ENCODE measurements around the gene TBX4. TPM values are rescaled to one million over a fixed set of nuclear protein-coding genes. Genes with fewer than 3 reads are reported as not detected.
"Not testable (repeated sequence)": the region's sequence is repeated elsewhere in the genome, so short reads cannot be mapped to it uniquely, and the experiment has no call there.

TBX4 gene
- polyA plus RNA-seq, 4 donors, result 0.37 to 0.89 (median 0.60) TPM; not detected in 1

- no peak for DNase-seq (ENCODE audit: low read depth in 4 of 4, low spot score in 3 of 4)
These were observed 42.3 kb downstream of the TBX4 start for GRCh38 chr17:61494325-61495160.

GRCh38 chr17:61495161-61495857, 43.1 kb downstream of the TBX4 start:
- no peak for DNase-seq (ENCODE audit: low read depth in 4 of 4, low spot score in 3 of 4)

GRCh38 chr17:61496174-61496956, 44.1 kb downstream of the TBX4 start:
- no peak for DNase-seq (ENCODE audit: low read depth in 4 of 4, low spot score in 3 of 4)

GRCh38 chr17:61496957-61497653, 44.9 kb downstream of the TBX4 start:
- no peak for DNase-seq (ENCODE audit: low read depth in 4 of 4, low spot score in 3 of 4)

- DNase-seq (ENCODE audit: low read depth in 4 of 4, low spot score in 3 of 4), result no peak
These were observed 46.1 kb downstream of the TBX4 start for GRCh38 chr17:61498042-61498994.

- no peak for DNase-seq (ENCODE audit: low read depth in 4 of 4, low spot score in 3 of 4)
These were observed 47.4 kb downstream of the TBX4 start for GRCh38 chr17:61499632-61500031.

GRCh38 chr17:61500287-61500686, 48.1 kb downstream of the TBX4 start:
- DNase-seq (ENCODE audit: low read depth in 4 of 4, low spot score in 3 of 4), result no peak

GRCh38 chr17:61502292-61502691, 50.1 kb downstream of the TBX4 start:
- no peak for DNase-seq (ENCODE audit: low read depth in 4 of 4, low spot score in 3 of 4)

GRCh38 chr17:61503961-61504360, 51.7 kb downstream of the TBX4 start:
- DNase-seq (ENCODE audit: low read depth in 4 of 4, low spot score in 3 of 4), result no peak

- no peak for DNase-seq (ENCODE audit: low read depth in 4 of 4, low spot score in 3 of 4)
These were observed 52.5 kb downstream of the TBX4 start for GRCh38 chr17:61504697-61505096.

GRCh38 chr17:61505846-61506627, 53.8 kb downstream of the TBX4 start:
- DNase-seq (ENCODE audit: low read depth in 4 of 4, low spot score in 3 of 4), result no peak

- DNase-seq (ENCODE audit: low read depth in 4 of 4, low spot score in 3 of 4), result no peak
These were observed 55.3 kb downstream of the TBX4 start for GRCh38 chr17:61507383-61508066.

- DNase-seq (ENCODE audit: low read depth in 4 of 4, low spot score in 3 of 4), result no peak
These were observed 56.7 kb downstream of the TBX4 start for GRCh38 chr17:61508912-61509311.

- DNase-seq (ENCODE audit: low read depth in 4 of 4, low spot score in 3 of 4), result not testable (repeated sequence)
These were observed 57.2 kb downstream of the TBX4 start for GRCh38 chr17:61509454-61509853.

- DNase-seq (ENCODE audit: low read depth in 4 of 4, low spot score in 3 of 4), result no peak
These were observed 58.0 kb downstream of the TBX4 start for GRCh38 chr17:61510237-61510636.

- DNase-seq (ENCODE audit: low read depth in 4 of 4, low spot score in 3 of 4), result no peak
These were observed 58.8 kb downstream of the TBX4 start for GRCh38 chr17:61510991-61511390.

- no peak for DNase-seq (ENCODE audit: low read depth in 4 of 4, low spot score in 3 of 4)
These were observed 59.4 kb downstream of the TBX4 start for GRCh38 chr17:61511480-61512182.

GRCh38 chr17:61514491-61514890, 62.3 kb downstream of the TBX4 start:
- DNase-seq (ENCODE audit: low read depth in 4 of 4, low spot score in 3 of 4), result no peak

Data from left renal pelvis (tissue), 4 donors.